GM12878 (cell line): ENCODE data around the gene LTBP3. TPM values are rescaled to one million over a fixed set of nuclear protein-coding genes. Genes with fewer than 3 reads are reported as not detected.
A peak's percentile ranks its signal among the peaks of the same experiment; 100 is the strongest.

ENCODE experiments used
- ATAC-seq: fragments of 200-7000 bp; cut with Tn5 transposase; 3 replicates; pipeline ENCODE4 v1.9.1; 2020; ENCODE audit warnings: mild to moderate bottlenecking, moderate library complexity
- BruUV-seq: library from RNA; stranded (reverse); fragments of 400-500 nt; replicated peaks from 2 replicates; lab custom pipeline; 2021; lab: Mats Ljungman, UMichigan
- CTCF ChIA-PET: fragments of 300-600 bp; sonication (Branson Sonifier 250); formaldehyde crosslinking; extraction: SDS; loops from one replicate; lab custom pipeline; 2021; ENCODE audit warnings: inconsistent platforms; lab: Yijun Ruan, JAX
- POLR2A ChIA-PET: fragments of 350-600 bp; formaldehyde crosslinking; extraction: SDS; loops from one replicate; lab custom pipeline; 2021; ENCODE audit warnings: inconsistent platforms; lab: Charles Lee
- RAD21 ChIA-PET: fragments of 300-600 bp; sonication (Branson Sonifier 250); formaldehyde crosslinking; loops from one replicate; lab custom pipeline; 2023; ENCODE audit warnings: antibody characterized with exemption; ENCODE audit not compliant: unreplicated experiment; lab: Charles Lee
- SMC1A ChIA-PET: fragments of 300-600 bp; sonication (Branson Sonifier 250); formaldehyde crosslinking; loops from one replicate; lab custom pipeline; 2023; ENCODE audit not compliant: unreplicated experiment, uncharacterized antibody; lab: Charles Lee
- DNase-seq: peaks from one replicate; pipeline ENCODE4 v3.0.0-alpha.2; 2011; ENCODE audit warnings: low read depth, low spot score
- FAIRE-seq: peaks from 3 replicates; lab custom pipeline; 2011; peaks lifted over from hg19 to GRCh38; lab: Jason Lieb, UNC
- H2AFZ ChIP-seq: 2 replicates; pipeline ENCODE4 v1.6.0; 2011; ENCODE audit warnings: low read depth, low read length, control low read depth; ENCODE audit not compliant: control insufficient read depth
- H3K27ac ChIP-seq: 2 replicates; pipeline ENCODE4 v1.5.1; 2011; ENCODE audit warnings: control low read depth; ENCODE audit not compliant: control insufficient read depth, insufficient read depth
- H3K27me3 ChIP-seq, 2 experiments: replicated peaks in 1 of 2; 2 replicates each; pipeline versions ENCODE4 v1.6.0 to v1.6.1; 2011; ENCODE audit warnings: low read length in 1 of 2; ENCODE audit not compliant: control insufficient read depth in 2 of 2, insufficient read depth in 2 of 2
- H3K36me3 ChIP-seq, 2 experiments: 2 replicates each; pipeline ENCODE4 v1.5.1; 2011; ENCODE audit warnings: low read length in 1 of 2; ENCODE audit not compliant: control insufficient read depth in 2 of 2, insufficient read depth in 2 of 2
- H3K4me1 ChIP-seq: 2 replicates; pipeline ENCODE4 v1.6.1; 2011; ENCODE audit warnings: mild to moderate bottlenecking, low read length, moderate library complexity, mixed read lengths; ENCODE audit not compliant: control insufficient read depth, insufficient read depth
- H3K4me2 ChIP-seq: 2 replicates; pipeline ENCODE4 v1.6.0; 2011; ENCODE audit warnings: control low read depth; ENCODE audit not compliant: control insufficient read depth, insufficient read depth
- H3K4me3 ChIP-seq: fragments of 200-600 bp; sonication (generic); 2 replicates; pipeline ENCODE4 v1.5.1; 2016
- H3K79me2 ChIP-seq: 2 replicates; pipeline ENCODE4 v1.6.0; 2011; ENCODE audit warnings: low read length; ENCODE audit not compliant: control insufficient read depth, insufficient read depth
- H3K9ac ChIP-seq: 2 replicates; pipeline ENCODE4 v1.8.0; 2011; ENCODE audit warnings: low read length, control low read depth, mixed read lengths; ENCODE audit not compliant: control insufficient read depth, insufficient read depth
- H3K9me3 ChIP-seq: replicated peaks from 3 replicates; pipeline ENCODE4 v1.5.1; 2011; ENCODE audit warnings: mild to moderate bottlenecking, low read length; ENCODE audit not compliant: control insufficient read depth, insufficient read depth
- H4K20me1 ChIP-seq: 2 replicates; pipeline ENCODE4 v1.6.0; 2011; ENCODE audit not compliant: control insufficient read depth, insufficient read depth
- CBFB ChIP-seq: IDR thresholded peaks from 2 replicates; pipeline ENCODE4 v1.6.1; 2016; ENCODE audit warnings: antibody characterized with exemption, low read depth
- CREB1 ChIP-seq: IDR thresholded peaks from 2 replicates; pipeline ENCODE4 v1.6.1; 2012; ENCODE audit warnings: low read depth, mild to moderate bottlenecking, inconsistent platforms
- CREM ChIP-seq: IDR thresholded peaks from 2 replicates; pipeline ENCODE4 v1.6.1; 2014; ENCODE audit warnings: antibody characterized with exemption, low read depth
- EZH2 ChIP-seq: IDR thresholded peaks from 2 replicates; pipeline ENCODE4 v1.6.1; 2012; ENCODE audit warnings: low read depth, mild to moderate bottlenecking, control low read depth, inconsistent platforms, low read length, borderline replicate concordance; ENCODE audit not compliant: control insufficient read depth
- IKZF2 ChIP-seq, 2 experiments: fragments of 450-650 bp; IDR thresholded peaks; 2 replicates each; pipeline ENCODE4 v1.6.1; 2017; ENCODE audit warnings: mild to moderate bottlenecking in 2 of 2, moderate library complexity in 2 of 2
- NR2F1 ChIP-seq: fragments of 450-650 bp; conservative IDR thresholded peaks from 2 replicates; pipeline ENCODE4 v1.6.1; 2017; ENCODE audit warnings: mild to moderate bottlenecking
- POLR2AphosphoS2 ChIP-seq: IDR thresholded peaks from 2 replicates; pipeline ENCODE4 v1.6.1; 2011; ENCODE audit warnings: low read depth, mild to moderate bottlenecking, low read length, improper control_type of control experiment, moderate library complexity
- RFX5 ChIP-seq: IDR thresholded peaks from 2 replicates; pipeline ENCODE4 v1.6.1; 2011; ENCODE audit warnings: low read depth, low read length, improper control_type of control experiment
- SMAD5 ChIP-seq: IDR thresholded peaks from 2 replicates; pipeline ENCODE4 v1.6.1; 2016; ENCODE audit warnings: antibody characterized with exemption, low read depth
- ZSCAN29 ChIP-seq: fragments of 450-650 bp; IDR thresholded peaks from 2 replicates; pipeline ENCODE4 v1.6.1; 2017; ENCODE audit warnings: mild to moderate bottlenecking, moderate library complexity
- ZZZ3 ChIP-seq: IDR thresholded peaks from 2 replicates; pipeline ENCODE4 v1.6.1; 2011; ENCODE audit warnings: low read depth; ENCODE audit not compliant: control insufficient read depth, insufficient read length
- WGBS: methylation state at CpG from one replicate; pipeline ENCODE4 v1.1.6; 2016; ENCODE audit warnings: low lambda C conversion rate; ENCODE audit not compliant: insufficient replicate concordance, insufficient coverage; ENCODE audit errors: missing lambda C conversion rate; 5-methylcytosine and 5-hydroxymethylcytosine counted together
- in situ Hi-C: fragments of 300-500 bp; cut with MboI; formaldehyde crosslinking; loops from 9 replicates; pipeline ENCODE4 v1.14.3; 2018; ENCODE audit warnings: mixed read lengths
- intact Hi-C: fragments of 100-400 bp; cut with micrococcal nuclease; formaldehyde crosslinking; loops from one replicate; pipeline ENCODE4 v1.14.2; 2022; ENCODE audit not compliant: unreplicated experiment
- polyA plus RNA-seq, 11 experiments: library from polyadenylated mRNA; depleted of rRNA in 4 of 11; unstranded in 6 of 11; stranded (reverse) in 5 of 11; fragments of >200 nt; fragmentation: Nextera tagmentation in 4 of 11; fragmentation: Illumina TruSeq in 1 of 11; extraction: Ambion mirVana in 4 of 11; extraction: Trizol in 1 of 11; gene quantifications; 1 replicate in 1 of 11; 2 replicates in 10 of 11; pipeline versions ENCODE4 v1.2.1 to v1.2.3, GENCODE V29; 2011 to 2016; ENCODE audit warnings: inconsistent platforms in 2 of 11, missing spikeins in 2 of 11, low read depth in 1 of 11
- small RNA-seq: library from RNA; depleted of rRNA; stranded (forward); fragments of <200 nt; gene quantifications from one replicate; pipeline ENCODE3, GENCODE V24; 2014
- total RNA-seq, 4 experiments: library from RNA; depleted of rRNA in 3 of 4; stranded (reverse); fragments of >200 nt in 3 of 4; fragmentation: Illumina TruSeq in 1 of 4; extraction: Trizol in 1 of 4; gene quantifications; 2 replicates each; pipeline versions ENCODE4 v1.2.1 to v1.2.3, GENCODE V29; 2013 to 2021
- TF ChIP-seq, protein P1 (sequence below): fragments of 450-650 bp; IDR thresholded peaks from 2 replicates; pipeline ENCODE4 v1.6.1; 2018; ENCODE audit warnings: borderline replicate concordance, mild to moderate bottlenecking; ENCODE audit not compliant: partially characterized antibody

Gene LTBP3
- total and polyA plus RNA-seq, 10 of the 15 experiments (the other 5 are each of a cell fraction or from before 2014, with no cell fraction given), result 2.2 to 12.2 (median 6.2) TPM; not detected in 2

DNA sequence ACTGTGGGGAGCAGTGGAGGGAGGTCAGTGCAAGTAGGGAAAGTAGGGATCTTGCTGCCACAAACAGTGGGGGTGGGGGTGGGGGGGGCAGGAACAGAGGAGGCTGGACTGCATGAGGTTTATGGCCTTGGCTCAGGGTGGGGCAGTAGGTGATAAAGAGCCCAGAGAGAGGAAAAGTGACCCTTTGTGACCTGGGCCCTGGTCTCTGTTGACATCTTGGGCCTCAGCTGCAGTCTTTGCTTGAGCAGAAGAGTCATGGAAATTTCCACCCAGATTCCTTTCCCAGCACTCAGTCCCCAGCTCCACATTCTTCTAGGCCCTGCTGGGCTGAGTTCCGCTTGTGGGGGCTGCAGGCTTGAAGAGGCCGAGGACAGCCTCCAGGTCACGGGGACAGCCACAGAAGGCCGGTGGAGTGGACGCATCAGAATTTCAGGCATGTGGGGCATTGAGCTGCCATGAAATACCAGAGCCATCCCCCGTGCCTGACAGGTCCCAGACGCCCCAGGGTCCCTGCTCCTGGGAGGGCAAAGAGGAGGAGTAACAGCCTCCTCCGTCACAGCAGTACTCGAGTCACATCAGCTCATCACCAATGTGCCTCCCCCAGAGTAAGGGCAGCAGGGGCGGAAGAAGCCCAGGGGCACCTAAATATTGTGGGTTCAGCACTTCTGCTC, 69.0 kb downstream of the LTBP3 start:
- no peaks in the 10 kb centered on the region for H4K20me1 ChIP-seq
- no peak for ATAC-seq
- RAD21 ChIA-PET, result interaction anchor here (1.2 to 3.2 kb wide), 6 partner anchors 9 to 20 kb away, joined by 4 to 29 read pairs (median 6); partner anchors contain the start of gene MALAT1
- H3K36me3 ChIP-seq, result no peaks in the 10 kb centered on the region
- TF ChIP-seq SMAD5 (no peak), CBFB (no peak), ZSCAN29 (no peak), ZZZ3 (no peak), IKZF2 (IDR thresholded peaks at IDR 0.05) (no peak), CREB1 (no peak), CREM (no peak), EZH2 (no peak), RFX5 (no peak), NR2F1 (no peak), POLR2AphosphoS2 (no peak)
- TF ChIP-seq, protein P1, sequence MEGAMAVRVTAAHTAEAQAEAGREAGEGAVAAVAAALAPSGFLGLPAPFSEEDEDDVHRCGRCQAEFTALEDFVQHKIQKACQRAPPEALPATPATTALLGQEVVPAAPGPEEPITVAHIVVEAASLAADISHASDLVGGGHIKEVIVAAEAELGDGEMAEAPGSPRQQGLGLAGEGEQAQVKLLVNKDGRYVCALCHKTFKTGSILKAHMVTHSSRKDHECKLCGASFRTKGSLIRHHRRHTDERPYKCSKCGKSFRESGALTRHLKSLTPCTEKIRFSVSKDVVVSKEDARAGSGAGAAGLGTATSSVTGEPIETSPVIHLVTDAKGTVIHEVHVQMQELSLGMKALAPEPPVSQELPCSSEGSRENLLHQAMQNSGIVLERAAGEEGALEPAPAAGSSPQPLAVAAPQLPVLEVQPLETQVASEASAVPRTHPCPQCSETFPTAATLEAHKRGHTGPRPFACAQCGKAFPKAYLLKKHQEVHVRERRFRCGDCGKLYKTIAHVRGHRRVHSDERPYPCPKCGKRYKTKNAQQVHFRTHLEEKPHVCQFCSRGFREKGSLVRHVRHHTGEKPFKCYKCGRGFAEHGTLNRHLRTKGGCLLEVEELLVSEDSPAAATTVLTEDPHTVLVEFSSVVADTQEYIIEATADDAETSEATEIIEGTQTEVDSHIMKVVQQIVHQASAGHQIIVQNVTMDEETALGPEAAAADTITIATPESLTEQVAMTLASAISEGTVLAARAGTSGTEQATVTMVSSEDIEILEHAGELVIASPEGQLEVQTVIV, result no peak
- POLR2A ChIA-PET, result interaction anchor here (0.6 to 16.2 kb wide), 6 partner anchors 7 to 70 kb away, joined by 3 to 429 read pairs (median 54); partner anchors contain the start of gene MALAT1
- FAIRE-seq, result no peak
- H3K9ac ChIP-seq, result no peak overlapping the region; the same call in 1 of the 2 replicates
- in situ Hi-C loops, result no loop called here
- intact Hi-C loops, result no loop called here
- H3K27ac ChIP-seq, result peak overlapping the region; percentile 62
- no peak for DNase-seq
- no peak overlapping the region for H3K4me3 ChIP-seq
- no peaks in the 10 kb centered on the region for H3K9me3 ChIP-seq
- SMC1A ChIA-PET, result interaction anchor here (1.0 to 15.8 kb wide), 6 partner anchors 9 to 73 kb away, joined by 3 to 146 read pairs (median 20); partner anchors contain the start of gene MALAT1
- no peaks in the 10 kb centered on the region for H3K27me3 ChIP-seq
- peaks cover 75% of the 10 kb centered on the region for H3K4me1 ChIP-seq
- peaks cover 27% of the 10 kb centered on the region for H3K79me2 ChIP-seq
- no peak overlapping the region for H2AFZ ChIP-seq
- CTCF ChIA-PET, result interaction anchor here (0.5 to 27.9 kb wide), 6 partner anchors 8 to 159 kb away, joined by 3 to 728 read pairs (median 9); partner anchors contain the start of gene MALAT1
- WGBS, result 92% methylated on average over 10 of the region's 10 CpGs
- BruUV-seq, result no TSS peak
- peak overlapping the region; percentile 87; the same call in 1 of the 2 replicates for H3K4me2 ChIP-seq

Small RNA genes within 50 kb of the gene (small RNA-seq; reads per million reads assigned to genes)
- not detected for gene AP001362.1
- not detected for gene RF01684

Other genes with a start within 250 kb of the LTBP3 start
Only the 7 nearest of the 20 such genes appear.
- 75.1 and 82.7 TPM in 2 replicates for gene SCYL1, start 33.3 kb downstream of the LTBP3 start, total RNA-seq (2014; rRNA removed)
- gene SCYL1, start 33.3 kb downstream of the LTBP3 start, total RNA-seq (2014; rRNA removed; fragmentation: Illumina TruSeq; extraction: Trizol), result 25.9 and 29.3 TPM in 2 replicates
- gene SCYL1, start 33.3 kb downstream of the LTBP3 start, total RNA-seq (2021), result 66.7 and 67.8 TPM in 2 replicates
- gene SCYL1, start 33.3 kb downstream of the LTBP3 start, polyA plus RNA-seq (2011; rRNA removed), result 17.8 and 43.1 TPM in 2 replicates
- gene SCYL1, start 33.3 kb downstream of the LTBP3 start, polyA plus RNA-seq (2014; fragmentation: Illumina TruSeq; extraction: Trizol), result 6.9 and 32.5 TPM in 2 replicates
- 1 to 10 TPM in 1 of 2 experiments, under 1 TPM in 1; 0.80 to 6.3 TPM for gene SCYL1, start 33.3 kb downstream of the LTBP3 start, polyA plus RNA-seq (2014; fragmentation: Nextera tagmentation; extraction: Ambion mirVana)
- 68.0 and 74.6 TPM in 2 replicates for gene SCYL1, start 33.3 kb downstream of the LTBP3 start, polyA plus RNA-seq (2014; rRNA removed)
- 10 to 100 TPM; 59.2 to 65.4 TPM for gene SCYL1, start 33.3 kb downstream of the LTBP3 start, polyA plus RNA-seq (2016; fragmentation: Nextera tagmentation; extraction: Ambion mirVana)
- gene ZNRD2, start 12.1 kb upstream of the LTBP3 start, total RNA-seq (2014; rRNA removed), result 71.3 and 77.0 TPM in 2 replicates
- gene ZNRD2, start 12.1 kb upstream of the LTBP3 start, total RNA-seq (2014; rRNA removed; fragmentation: Illumina TruSeq; extraction: Trizol), result 20.0 and 24.8 TPM in 2 replicates
- 62.0 and 63.3 TPM in 2 replicates for gene ZNRD2, start 12.1 kb upstream of the LTBP3 start, total RNA-seq (2021)
- 13.4 and 32.2 TPM in 2 replicates for gene ZNRD2, start 12.1 kb upstream of the LTBP3 start, polyA plus RNA-seq (2011; rRNA removed)
- gene ZNRD2, start 12.1 kb upstream of the LTBP3 start, polyA plus RNA-seq (2014; fragmentation: Illumina TruSeq; extraction: Trizol), result 1.2 and 7.9 TPM in 2 replicates
- gene ZNRD2, start 12.1 kb upstream of the LTBP3 start, polyA plus RNA-seq (2014; fragmentation: Nextera tagmentation; extraction: Ambion mirVana), result 10 to 100 TPM; 14.8 to 48.7 TPM
- 74.8 and 79.0 TPM in 2 replicates for gene ZNRD2, start 12.1 kb upstream of the LTBP3 start, polyA plus RNA-seq (2014; rRNA removed)
- gene ZNRD2, start 12.1 kb upstream of the LTBP3 start, polyA plus RNA-seq (2016; fragmentation: Nextera tagmentation; extraction: Ambion mirVana), result 100 to 1,000 TPM; 107 to 111 TPM
- gene FAM89B, start 14.2 kb upstream of the LTBP3 start, total RNA-seq (2014; rRNA removed), result 26.2 and 32.0 TPM in 2 replicates
- gene FAM89B, start 14.2 kb upstream of the LTBP3 start, total RNA-seq (2014; rRNA removed; fragmentation: Illumina TruSeq; extraction: Trizol), result 7.2 and 10.4 TPM in 2 replicates
- gene FAM89B, start 14.2 kb upstream of the LTBP3 start, total RNA-seq (2021), result 28.5 and 29.6 TPM in 2 replicates
- gene FAM89B, start 14.2 kb upstream of the LTBP3 start, polyA plus RNA-seq (2011; rRNA removed), result 3.6 and 8.0 TPM in 2 replicates
- 0.74 and 9.1 TPM in 2 replicates for gene FAM89B, start 14.2 kb upstream of the LTBP3 start, polyA plus RNA-seq (2014; fragmentation: Illumina TruSeq; extraction: Trizol)
- 1 to 10 TPM in 1 of 2 experiments, under 1 TPM in 1; 0.34 to 2.2 TPM for gene FAM89B, start 14.2 kb upstream of the LTBP3 start, polyA plus RNA-seq (2014; fragmentation: Nextera tagmentation; extraction: Ambion mirVana)
- gene FAM89B, start 14.2 kb upstream of the LTBP3 start, polyA plus RNA-seq (2014; rRNA removed), result 36.7 and 50.7 TPM in 2 replicates
- 10 to 100 TPM in 1 of 2 experiments, 1 to 10 TPM in 1; 2.8 to 26.6 TPM for gene FAM89B, start 14.2 kb upstream of the LTBP3 start, polyA plus RNA-seq (2016; fragmentation: Nextera tagmentation; extraction: Ambion mirVana)
- 63.3 and 74.6 TPM in 2 replicates for gene EHBP1L1, start 17.7 kb upstream of the LTBP3 start, total RNA-seq (2014; rRNA removed)
- 32.9 and 37.1 TPM in 2 replicates for gene EHBP1L1, start 17.7 kb upstream of the LTBP3 start, total RNA-seq (2014; rRNA removed; fragmentation: Illumina TruSeq; extraction: Trizol)
- gene EHBP1L1, start 17.7 kb upstream of the LTBP3 start, total RNA-seq (2021), result 90.7 and 92.7 TPM in 2 replicates
- gene EHBP1L1, start 17.7 kb upstream of the LTBP3 start, polyA plus RNA-seq (2011; rRNA removed), result 21.5 and 28.4 TPM in 2 replicates
- 34.3 and 39.8 TPM in 2 replicates for gene EHBP1L1, start 17.7 kb upstream of the LTBP3 start, polyA plus RNA-seq (2014; fragmentation: Illumina TruSeq; extraction: Trizol)
- under 1 TPM; 0.06 to 0.09 TPM for gene EHBP1L1, start 17.7 kb upstream of the LTBP3 start, polyA plus RNA-seq (2014; fragmentation: Nextera tagmentation; extraction: Ambion mirVana)
- gene EHBP1L1, start 17.7 kb upstream of the LTBP3 start, polyA plus RNA-seq (2014; rRNA removed), result 99.4 and 117 TPM in 2 replicates
- gene EHBP1L1, start 17.7 kb upstream of the LTBP3 start, polyA plus RNA-seq (2016; fragmentation: Nextera tagmentation; extraction: Ambion mirVana), result 10 to 100 TPM; 15.5 to 18.9 TPM
- gene KCNK7, start 37.4 kb upstream of the LTBP3 start, total RNA-seq (2014; rRNA removed), result 0.16 and 0.23 TPM in 2 replicates
- gene KCNK7, start 37.4 kb upstream of the LTBP3 start, total RNA-seq (2014; rRNA removed; fragmentation: Illumina TruSeq; extraction: Trizol), result not detected in 2 replicates
- 0.29 and 0.54 TPM in 2 replicates for gene KCNK7, start 37.4 kb upstream of the LTBP3 start, total RNA-seq (2021)
- not detected in 2 replicates for gene KCNK7, start 37.4 kb upstream of the LTBP3 start, polyA plus RNA-seq (2011; rRNA removed)
- not detected in 2 replicates for gene KCNK7, start 37.4 kb upstream of the LTBP3 start, polyA plus RNA-seq (2014; fragmentation: Illumina TruSeq; extraction: Trizol)
- gene KCNK7, start 37.4 kb upstream of the LTBP3 start, polyA plus RNA-seq (2014; fragmentation: Nextera tagmentation; extraction: Ambion mirVana), result under 1 TPM in 1 of 2 experiments, not detected in 1; 0.11 TPM
- 0.15 TPM in 1 of 2 replicates, not detected in the other for gene KCNK7, start 37.4 kb upstream of the LTBP3 start, polyA plus RNA-seq (2014; rRNA removed)
- gene KCNK7, start 37.4 kb upstream of the LTBP3 start, polyA plus RNA-seq (2016; fragmentation: Nextera tagmentation; extraction: Ambion mirVana), result not detected
- 37.4 and 39.9 TPM in 2 replicates for gene MAP3K11, start 55.9 kb upstream of the LTBP3 start, total RNA-seq (2014; rRNA removed)
- 13.6 and 15.1 TPM in 2 replicates for gene MAP3K11, start 55.9 kb upstream of the LTBP3 start, total RNA-seq (2014; rRNA removed; fragmentation: Illumina TruSeq; extraction: Trizol)
- 62.6 and 64.7 TPM in 2 replicates for gene MAP3K11, start 55.9 kb upstream of the LTBP3 start, total RNA-seq (2021)
- gene MAP3K11, start 55.9 kb upstream of the LTBP3 start, polyA plus RNA-seq (2011; rRNA removed), result 17.0 and 27.9 TPM in 2 replicates
- gene MAP3K11, start 55.9 kb upstream of the LTBP3 start, polyA plus RNA-seq (2014; fragmentation: Illumina TruSeq; extraction: Trizol), result 6.6 and 14.0 TPM in 2 replicates
- 1 to 10 TPM; 1.5 to 1.9 TPM for gene MAP3K11, start 55.9 kb upstream of the LTBP3 start, polyA plus RNA-seq (2014; fragmentation: Nextera tagmentation; extraction: Ambion mirVana)
- gene MAP3K11, start 55.9 kb upstream of the LTBP3 start, polyA plus RNA-seq (2014; rRNA removed), result 51.8 and 58.7 TPM in 2 replicates
- gene MAP3K11, start 55.9 kb upstream of the LTBP3 start, polyA plus RNA-seq (2016; fragmentation: Nextera tagmentation; extraction: Ambion mirVana), result 10 to 100 TPM; 22.1 to 27.3 TPM
- 14.0 and 19.9 TPM in 2 replicates for gene PCNX3, start 57.4 kb upstream of the LTBP3 start, total RNA-seq (2014; rRNA removed)
- gene PCNX3, start 57.4 kb upstream of the LTBP3 start, total RNA-seq (2014; rRNA removed; fragmentation: Illumina TruSeq; extraction: Trizol), result 5.4 and 7.3 TPM in 2 replicates
- gene PCNX3, start 57.4 kb upstream of the LTBP3 start, total RNA-seq (2021), result 39.0 and 46.6 TPM in 2 replicates
- gene PCNX3, start 57.4 kb upstream of the LTBP3 start, polyA plus RNA-seq (2011; rRNA removed), result 2.9 and 8.2 TPM in 2 replicates
- gene PCNX3, start 57.4 kb upstream of the LTBP3 start, polyA plus RNA-seq (2014; fragmentation: Illumina TruSeq; extraction: Trizol), result 1.7 and 8.6 TPM in 2 replicates
- under 1 TPM; 0.03 to 0.15 TPM for gene PCNX3, start 57.4 kb upstream of the LTBP3 start, polyA plus RNA-seq (2014; fragmentation: Nextera tagmentation; extraction: Ambion mirVana)
- 34.1 and 40.2 TPM in 2 replicates for gene PCNX3, start 57.4 kb upstream of the LTBP3 start, polyA plus RNA-seq (2014; rRNA removed)
- gene PCNX3, start 57.4 kb upstream of the LTBP3 start, polyA plus RNA-seq (2016; fragmentation: Nextera tagmentation; extraction: Ambion mirVana), result 10 to 100 TPM in 1 of 2 experiments, 1 to 10 TPM in 1; 6.8 to 10.3 TPM